Brain microvascular endothelial cell (primary cell): ENCODE results near the gene IP6K3.

Experiments used
- DNase-seq: peaks from one replicate; pipeline ENCODE4 v3.0.0-alpha.2; 2020
- H3K27ac ChIP-seq: fragments of 250-450 bp; sonication (Bioruptor Pico); 2 replicates; pipeline ENCODE4 v1.5.1; 2020; ENCODE audit warnings: mild to moderate bottlenecking, moderate library complexity
- H3K27me3 ChIP-seq: fragments of 250-450 bp; sonication (Bioruptor Pico); replicated peaks from 2 replicates; pipeline ENCODE4 v1.5.1; 2020; ENCODE audit warnings: mild to moderate bottlenecking
- H3K36me3 ChIP-seq: fragments of 250-450 bp; sonication (Bioruptor Pico); replicated peaks from 2 replicates; pipeline ENCODE4 v1.5.1; 2020; ENCODE audit warnings: mild to moderate bottlenecking
- H3K4me3 ChIP-seq: 2 replicates; pipeline ENCODE4 v1.5.1; 2011; ENCODE audit warnings: low read depth, mild to moderate bottlenecking, control low read depth, low read length, moderate library complexity
- CTCF ChIP-seq: IDR thresholded peaks from 2 replicates; pipeline ENCODE4 v1.5.1; 2011; ENCODE audit warnings: low read depth, mild to moderate bottlenecking, moderate library complexity, low read length, control low read depth, inconsistent platforms; ENCODE audit errors: missing control alignments
- in situ Hi-C: cut with HindIII; loops from 2 replicates; pipeline ENCODE4 v1.10.0; 2017; ENCODE audit warnings: low sequenced_read_pairs, low pct_ligation_motif_present

Gene IP6K3

GRCh38 chr6:33697845-33698244, 48.9 kb downstream of the IP6K3 start:
- in situ Hi-C loops: no loop called here
- TF ChIP-seq CTCF: no peak
- no peaks in the 10 kb centered on the region for H3K27me3 ChIP-seq
- no peak for DNase-seq
- H3K4me3 ChIP-seq: no peak overlapping the region
- no peak overlapping the region for H3K27ac ChIP-seq
- peaks cover 11% of the 10 kb centered on the region for H3K36me3 ChIP-seq

GRCh38 chr6:33696548-33697518, 49.9 kb downstream of the IP6K3 start:
- in situ Hi-C loops: no loop called here
- TF ChIP-seq CTCF: no peak
- DNase-seq: no peak
- peaks cover 11% of the 10 kb centered on the region for H3K36me3 ChIP-seq
- no peak overlapping the region for H3K27ac ChIP-seq
- no peak overlapping the region for H3K4me3 ChIP-seq
- H3K27me3 ChIP-seq: no peaks in the 10 kb centered on the region

- Histone ChIP-seq H3K36me3 (peaks cover 11% of the 10 kb centered on the region), H3K27me3 (no peaks in the 10 kb centered on the region), H3K27ac (no peak overlapping the region), H3K4me3 (no peak overlapping the region)
- no peak for DNase-seq
- in situ Hi-C loops: no loop called here
- TF ChIP-seq CTCF: no peak
Observed at GRCh38 chr6:33696076-33696475, 50.6 kb downstream of the IP6K3 start.

GRCh38 chr6:33695451-33695887, 51.2 kb downstream of the IP6K3 start:
- H3K27ac ChIP-seq: no peak overlapping the region
- no peak for DNase-seq
- in situ Hi-C loops: no loop called here
- H3K27me3 ChIP-seq: no peaks in the 10 kb centered on the region
- peaks cover 11% of the 10 kb centered on the region for H3K36me3 ChIP-seq
- no peak overlapping the region for H3K4me3 ChIP-seq
- no peak for TF ChIP-seq CTCF

- peak overlapping the region; percentile 51 for H3K27ac ChIP-seq
- in situ Hi-C loops: no loop called here
- TF ChIP-seq CTCF: no peak
- no peak overlapping the region for H3K4me3 ChIP-seq
- H3K27me3 ChIP-seq: no peaks in the 10 kb centered on the region
- DNase-seq: no peak
- peaks cover 7% of the 10 kb centered on the region for H3K36me3 ChIP-seq
Observed at GRCh38 chr6:33694977-33695376, 51.7 kb downstream of the IP6K3 start.

- H3K36me3 ChIP-seq: peaks cover 6% of the 10 kb centered on the region
Observed at GRCh38 chr6:33694401-33694931, 52.2 kb downstream of the IP6K3 start.

More at GRCh38 chr6:33694401-33694931, 52.2 kb downstream of the IP6K3 start:
- H3K4me3 ChIP-seq: no peak overlapping the region
- no peaks in the 10 kb centered on the region for H3K27me3 ChIP-seq
- peak overlapping the region; percentile 51 for H3K27ac ChIP-seq
- in situ Hi-C loops: no loop called here
- TF ChIP-seq CTCF: no peak
- peak; percentile 33 for DNase-seq
